HepG2 (cell line): ENCODE data around the gene WLS. TPM values are rescaled to one million over a fixed set of nuclear protein-coding genes. Genes with fewer than 3 reads are reported as not detected.

Experiments used
- ATAC-seq: fragments of 200-7000 bp; cut with Tn5 transposase; 3 replicates; pipeline ENCODE4 v1.9.1; 2020; ENCODE audit warnings: mild to moderate bottlenecking, moderate library complexity
- BruUV-seq: library from RNA; stranded (reverse); fragments of 400-500 nt; replicated peaks from 2 replicates; lab custom pipeline; 2021; lab: Mats Ljungman, UMichigan
- CTCF ChIA-PET: fragments of 300-600 bp; formaldehyde crosslinking; extraction: SDS; loops from one replicate; lab custom pipeline; 2021; ENCODE audit warnings: low total read pairs, inconsistent platforms, low intra/inter-chr PET ratio; lab: Yijun Ruan, JAX
- POLR2A ChIA-PET: fragments of 350-600 bp; sonication (Branson Sonifier 250); formaldehyde crosslinking; loops from one replicate; lab custom pipeline; 2020; ENCODE audit warnings: antibody characterized with exemption, inconsistent platforms; lab: Yijun Ruan, JAX
- DNase-seq: peaks from one replicate; pipeline ENCODE4 v3.0.0-alpha.2; 2015; ENCODE audit warnings: low spot score
- FAIRE-seq: peaks from 3 replicates; lab custom pipeline; 2011; peaks lifted over from hg19 to GRCh38; lab: Jason Lieb, UNC
- H2AFZ ChIP-seq: one replicate; pipeline ENCODE4 v1.6.1; 2011; ENCODE audit warnings: low read length, inconsistent platforms
- H3K27ac ChIP-seq: fragments of 300-600 bp; 3 replicates; pipeline ENCODE4 v1.8.0; 2011; ENCODE audit warnings: mixed run types, mild to moderate bottlenecking, mixed read lengths, low read length, inconsistent platforms; ENCODE audit not compliant: insufficient read depth; ENCODE audit errors: extremely low read length
- H3K27me3 ChIP-seq, 2 experiments: fragments of 200-600 bp in 1 of 2; 2 replicates in 1 of 2; 3 replicates in 1 of 2; pipeline versions ENCODE4 v1.6.0 to v1.8.0; 2011; ENCODE audit warnings: low read length in 2 of 2, mild to moderate bottlenecking in 2 of 2, moderate library complexity in 2 of 2, inconsistent platforms in 1 of 2; ENCODE audit not compliant: insufficient read depth in 2 of 2, control insufficient read depth in 1 of 2
- H3K36me3 ChIP-seq, 2 experiments: fragments of 200-600 bp in 1 of 2; replicated peaks in 1 of 2; 2 replicates in 1 of 2; 3 replicates in 1 of 2; pipeline versions ENCODE4 v1.5.1 to v1.8.0; 2011; ENCODE audit warnings: low read length in 2 of 2, inconsistent platforms in 1 of 2; ENCODE audit not compliant: insufficient read depth in 2 of 2, control insufficient read depth in 1 of 2
- H3K4me1 ChIP-seq: 2 replicates; pipeline ENCODE4 v1.5.1; 2012; ENCODE audit warnings: low read length, inconsistent platforms; ENCODE audit not compliant: insufficient read depth
- H3K4me2 ChIP-seq: 2 replicates; pipeline ENCODE4 v1.6.0; 2011; ENCODE audit warnings: low read depth, low read length, inconsistent platforms
- H3K4me3 ChIP-seq, 3 experiments: fragments of 200-600 bp in 1 of 3; sonication (generic), shearing (Covaris generic) in 1 of 3; replicated peaks in 1 of 3; 2 replicates each; pipeline ENCODE4 v1.5.1; 2011 to 2016; ENCODE audit warnings: low read length in 3 of 3, inconsistent platforms in 2 of 3, low read depth in 2 of 3, mild to moderate bottlenecking in 2 of 3, control low read depth in 1 of 3, mixed read lengths in 1 of 3; ENCODE audit not compliant: insufficient read depth in 1 of 3
- H3K79me2 ChIP-seq: one replicate; pipeline ENCODE4 v1.6.1; 2011; ENCODE audit warnings: low read length, inconsistent platforms; ENCODE audit not compliant: insufficient read depth
- H3K9ac ChIP-seq: 2 replicates; pipeline ENCODE4 v1.6.0; 2011; ENCODE audit warnings: mild to moderate bottlenecking, low read depth, low read length, inconsistent platforms; ENCODE audit not compliant: insufficient read depth
- H3K9me3 ChIP-seq: 2 replicates; pipeline ENCODE4 v1.5.1; 2012; ENCODE audit warnings: mild to moderate bottlenecking, low read length
- H4K20me1 ChIP-seq: 2 replicates; pipeline ENCODE4 v1.6.0; 2011; ENCODE audit warnings: inconsistent platforms, mild to moderate bottlenecking, low read length, moderate library complexity; ENCODE audit not compliant: insufficient read depth
- CEBPB ChIP-seq: IDR thresholded peaks from 2 replicates; pipeline ENCODE4 v1.6.1; 2011; ENCODE audit warnings: low read depth, low read length, improper control_type of control experiment, borderline replicate concordance
- POLR2G ChIP-seq: fragments of 200-400 bp; formaldehyde crosslinking; IDR thresholded peaks from 2 replicates; pipeline ENCODE4 v1.6.1; 2018; ENCODE audit warnings: mild to moderate bottlenecking, low read depth, low read length, moderate library complexity
- REPIN1 ChIP-seq: sonication (generic); formaldehyde crosslinking; IDR thresholded peaks from 2 replicates; pipeline ENCODE4 v1.8.0; 2022; ENCODE audit warnings: missing genetic modification reagents, low read depth, mild to moderate bottlenecking, borderline replicate concordance
- SMARCC2 ChIP-seq: fragments of 450-650 bp; IDR thresholded peaks from 2 replicates; pipeline ENCODE4 v1.6.1; 2017; ENCODE audit warnings: antibody characterized with exemption, mild to moderate bottlenecking
- SRY ChIP-seq: sonication (generic); formaldehyde crosslinking; IDR thresholded peaks from 2 replicates; pipeline ENCODE4 v1.8.0; 2022; ENCODE audit warnings: mild to moderate bottlenecking, missing genetic modification reagents
- WGBS: methylation state at CpG from one replicate; pipeline ENCODE4 v1.1.6; 2017; ENCODE audit warnings: low lambda C conversion rate; 5-methylcytosine and 5-hydroxymethylcytosine counted together
- in situ Hi-C: cut with HindIII; loops from 2 replicates; pipeline ENCODE4 v1.10.0; 2017; ENCODE audit warnings: low pct_unique_long_range_greater_than_20kb; ENCODE audit not compliant: extremely low pct_ligation_motif_present
- intact Hi-C: fragments of 100-400 bp; cut with micrococcal nuclease; formaldehyde crosslinking; loops from one replicate; pipeline ENCODE4 v1.10.0; 2022; ENCODE audit not compliant: unreplicated experiment
- polyA plus RNA-seq, 8 experiments: library from polyadenylated mRNA; depleted of rRNA in 3 of 8; stranded (reverse) in 7 of 8; unstranded in 1 of 8; fragments of >200 nt; fragmentation: Illumina TruSeq in 4 of 8; extraction: Trizol in 4 of 8; gene quantifications; 2 replicates each; pipeline versions ENCODE4 v1.2.1 to v1.2.3, GENCODE V29; 2011 to 2016; ENCODE audit warnings: low read depth in 4 of 8, missing spikeins in 1 of 8, mixed read lengths in 1 of 8; ENCODE audit not compliant: insufficient read depth in 1 of 8
- total RNA-seq, 5 experiments: library from RNA; depleted of rRNA; stranded (reverse); fragments of >200 nt; fragmentation: Illumina TruSeq; extraction: Trizol; gene quantifications; 2 replicates each; pipeline ENCODE4 v1.2.3, GENCODE V29; 2016; ENCODE audit warnings: low read depth in 1 of 5
- TF ChIP-seq, protein P1 (sequence below): conservative IDR thresholded peaks from 2 replicates; pipeline ENCODE4 v1.6.1; 2018; ENCODE audit warnings: missing genetic modification reagents
- TF ChIP-seq, protein P2 (sequence below), 2 experiments: fragments of 450-650 bp in 1 of 2; sonication (generic) in 1 of 2; formaldehyde crosslinking in 1 of 2; IDR thresholded peaks; 2 replicates each; pipeline versions ENCODE4 v1.6.1 to v1.8.0; 2016 to 2022; ENCODE audit warnings: antibody characterized with exemption in 1 of 2, mild to moderate bottlenecking in 1 of 2, missing genetic modification reagents in 1 of 2
- TF ChIP-seq, protein P3 (sequence below): sonication (generic); formaldehyde crosslinking; IDR thresholded peaks from 2 replicates; pipeline ENCODE4 v1.9.0; 2021; ENCODE audit warnings: missing genetic modification reagents, borderline replicate concordance

Gene WLS
- total and polyA plus RNA-seq, 2 of the 13 experiments (the other 11 are each of a cell fraction or from before 2014, with no cell fraction given), result not detected

DNA sequence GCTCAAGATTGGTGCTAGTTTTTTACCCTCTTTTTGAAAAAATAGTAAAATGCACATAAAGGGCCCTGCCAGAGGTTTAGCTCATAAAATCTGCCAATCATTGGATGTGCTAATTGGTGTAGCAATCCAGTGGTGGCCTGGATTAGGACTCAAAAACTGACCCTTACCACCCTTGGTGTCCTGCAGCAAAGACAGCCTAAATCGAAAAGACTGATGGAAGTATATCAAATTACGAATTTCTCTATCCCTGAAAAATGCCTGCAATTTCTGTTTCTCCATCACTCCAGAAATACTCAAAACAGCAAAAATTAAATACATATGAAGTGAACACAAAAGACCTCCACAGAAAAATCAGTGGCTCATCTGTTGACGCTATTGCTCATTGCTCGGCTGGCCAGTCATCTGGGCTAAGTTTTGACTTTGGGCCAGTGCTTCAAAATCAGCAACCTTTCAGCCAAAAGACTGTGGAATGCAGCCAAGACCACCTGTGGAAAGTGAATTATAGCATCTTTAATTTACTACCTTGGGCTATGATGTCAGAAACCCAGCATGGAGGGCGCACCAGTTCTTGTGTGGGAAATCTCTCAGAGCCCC, 30.0 kb downstream of the WLS start:
- POLR2A ChIA-PET, result no interaction called here
- peaks cover 11% of the 10 kb centered on the region for H3K4me1 ChIP-seq
- FAIRE-seq (no peak), ATAC-seq (no peak), DNase-seq (no peak)
- no peaks in the 10 kb centered on the region for H3K27me3 ChIP-seq
- no peak overlapping the region for H3K27ac ChIP-seq
- WGBS, result 22% methylated on average over 5 of the region's 5 CpGs
- H3K4me2 ChIP-seq, result no peak overlapping the region
- no peaks in the 10 kb centered on the region for H3K79me2 ChIP-seq
- H3K9me3 ChIP-seq, result no peaks in the 10 kb centered on the region
- H4K20me1 ChIP-seq, result no peaks in the 10 kb centered on the region
- no TSS peak for BruUV-seq
- H3K36me3 ChIP-seq, result no peaks in the 10 kb centered on the region
- intact Hi-C loops, result no loop called here
- CTCF ChIA-PET, result no interaction called here
- TF ChIP-seq, protein P1, sequence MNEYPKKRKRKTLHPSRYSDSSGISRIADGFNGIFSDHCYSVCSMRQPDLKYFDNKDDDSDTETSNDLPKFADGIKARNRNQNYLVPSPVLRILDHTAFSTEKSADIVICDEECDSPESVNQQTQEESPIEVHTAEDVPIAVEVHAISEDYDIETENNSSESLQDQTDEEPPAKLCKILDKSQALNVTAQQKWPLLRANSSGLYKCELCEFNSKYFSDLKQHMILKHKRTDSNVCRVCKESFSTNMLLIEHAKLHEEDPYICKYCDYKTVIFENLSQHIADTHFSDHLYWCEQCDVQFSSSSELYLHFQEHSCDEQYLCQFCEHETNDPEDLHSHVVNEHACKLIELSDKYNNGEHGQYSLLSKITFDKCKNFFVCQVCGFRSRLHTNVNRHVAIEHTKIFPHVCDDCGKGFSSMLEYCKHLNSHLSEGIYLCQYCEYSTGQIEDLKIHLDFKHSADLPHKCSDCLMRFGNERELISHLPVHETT (CRISPR knock-in tag), result no peak
- TF ChIP-seq REPIN1 (CRISPR knock-in tag) (no peak), CEBPB (no peak), SMARCC2 (no peak), SRY (CRISPR knock-in tag) (no peak), POLR2G (no peak)
- TF ChIP-seq, protein P2, sequence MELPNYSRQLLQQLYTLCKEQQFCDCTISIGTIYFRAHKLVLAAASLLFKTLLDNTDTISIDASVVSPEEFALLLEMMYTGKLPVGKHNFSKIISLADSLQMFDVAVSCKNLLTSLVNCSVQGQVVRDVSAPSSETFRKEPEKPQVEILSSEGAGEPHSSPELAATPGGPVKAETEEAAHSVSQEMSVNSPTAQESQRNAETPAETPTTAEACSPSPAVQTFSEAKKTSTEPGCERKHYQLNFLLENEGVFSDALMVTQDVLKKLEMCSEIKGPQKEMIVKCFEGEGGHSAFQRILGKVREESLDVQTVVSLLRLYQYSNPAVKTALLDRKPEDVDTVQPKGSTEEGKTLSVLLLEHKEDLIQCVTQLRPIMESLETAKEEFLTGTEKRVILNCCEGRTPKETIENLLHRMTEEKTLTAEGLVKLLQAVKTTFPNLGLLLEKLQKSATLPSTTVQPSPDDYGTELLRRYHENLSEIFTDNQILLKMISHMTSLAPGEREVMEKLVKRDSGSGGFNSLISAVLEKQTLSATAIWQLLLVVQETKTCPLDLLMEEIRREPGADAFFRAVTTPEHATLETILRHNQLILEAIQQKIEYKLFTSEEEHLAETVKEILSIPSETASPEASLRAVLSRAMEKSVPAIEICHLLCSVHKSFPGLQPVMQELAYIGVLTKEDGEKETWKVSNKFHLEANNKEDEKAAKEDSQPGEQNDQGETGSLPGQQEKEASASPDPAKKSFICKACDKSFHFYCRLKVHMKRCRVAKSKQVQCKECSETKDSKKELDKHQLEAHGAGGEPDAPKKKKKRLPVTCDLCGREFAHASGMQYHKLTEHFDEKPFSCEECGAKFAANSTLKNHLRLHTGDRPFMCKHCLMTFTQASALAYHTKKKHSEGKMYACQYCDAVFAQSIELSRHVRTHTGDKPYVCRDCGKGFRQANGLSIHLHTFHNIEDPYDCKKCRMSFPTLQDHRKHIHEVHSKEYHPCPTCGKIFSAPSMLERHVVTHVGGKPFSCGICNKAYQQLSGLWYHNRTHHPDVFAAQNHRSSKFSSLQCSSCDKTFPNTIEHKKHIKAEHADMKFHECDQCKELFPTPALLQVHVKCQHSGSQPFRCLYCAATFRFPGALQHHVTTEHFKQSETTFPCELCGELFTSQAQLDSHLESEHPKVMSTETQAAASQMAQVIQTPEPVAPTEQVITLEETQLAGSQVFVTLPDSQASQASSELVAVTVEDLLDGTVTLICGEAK (IDR thresholded peaks at IDR 0.05), result no peak
- TF ChIP-seq, protein P2 (CRISPR knock-in tag; IDR thresholded peaks at IDR 0.05), result no peak
- TF ChIP-seq, protein P3, sequence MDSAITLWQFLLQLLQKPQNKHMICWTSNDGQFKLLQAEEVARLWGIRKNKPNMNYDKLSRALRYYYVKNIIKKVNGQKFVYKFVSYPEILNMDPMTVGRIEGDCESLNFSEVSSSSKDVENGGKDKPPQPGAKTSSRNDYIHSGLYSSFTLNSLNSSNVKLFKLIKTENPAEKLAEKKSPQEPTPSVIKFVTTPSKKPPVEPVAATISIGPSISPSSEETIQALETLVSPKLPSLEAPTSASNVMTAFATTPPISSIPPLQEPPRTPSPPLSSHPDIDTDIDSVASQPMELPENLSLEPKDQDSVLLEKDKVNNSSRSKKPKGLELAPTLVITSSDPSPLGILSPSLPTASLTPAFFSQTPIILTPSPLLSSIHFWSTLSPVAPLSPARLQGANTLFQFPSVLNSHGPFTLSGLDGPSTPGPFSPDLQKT (CRISPR knock-in tag), result no peak
- in situ Hi-C loops, result no loop called here
- H2AFZ ChIP-seq, result no peak overlapping the region
- no peak overlapping the region for H3K4me3 ChIP-seq
- H3K9ac ChIP-seq, result no peak overlapping the region
